NCI-H1436 (cell line): Measurements from ENCODE around the gene LPAR1.

ENCODE experiments used
- DNase-seq: peaks from one replicate; lab custom pipeline; 2025; lab: John Stamatoyannopoulos, UW

LPAR1 gene

GRCh38 chr9:110918316-110919049 is 119.8 kb downstream of the LPAR1 start:
- no peak for DNase-seq

- DNase-seq = no peak
These were observed 121.9 kb downstream of the LPAR1 start for GRCh38 chr9:110916403-110916802.

GRCh38 chr9:110912419-110913291 is 125.6 kb downstream of the LPAR1 start:
- DNase-seq = no peak

DNA sequence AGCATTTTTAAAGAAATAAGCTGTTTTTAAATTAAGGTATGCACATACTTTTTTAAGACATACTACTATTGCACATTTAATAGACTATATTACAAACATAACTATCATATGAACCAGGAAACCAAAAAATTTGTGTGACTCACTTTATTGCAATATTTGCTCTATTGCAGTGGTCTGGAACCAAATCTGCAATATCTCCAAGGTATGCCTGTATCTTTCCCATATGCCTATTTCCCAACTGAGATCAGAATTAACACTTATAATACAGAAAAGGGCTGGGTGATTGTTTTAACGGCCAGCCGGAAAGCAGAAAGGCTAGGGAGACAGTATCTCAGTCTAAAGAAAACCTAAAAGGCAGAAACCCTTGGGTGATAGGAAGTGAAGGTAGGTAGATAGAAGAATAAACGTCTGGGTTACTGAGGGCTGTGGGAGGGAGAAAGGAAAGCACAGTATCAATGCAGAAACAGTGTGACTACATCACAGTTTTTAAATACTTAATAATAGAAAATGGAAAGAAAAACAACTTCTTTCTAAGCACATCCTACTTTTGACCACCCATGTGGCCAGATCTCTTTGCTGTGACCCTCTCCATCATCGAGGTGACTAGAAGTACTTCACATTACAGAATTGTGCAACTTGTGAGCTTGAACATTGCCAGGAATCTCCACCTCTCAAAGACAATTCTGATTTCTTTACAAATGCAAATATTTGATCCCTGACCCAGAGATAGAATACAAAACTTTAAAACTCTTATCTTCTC is 126.4 kb downstream of the LPAR1 start:
- no peak for DNase-seq

- no peak for DNase-seq
These were observed 129.4 kb downstream of the LPAR1 start for GRCh38 chr9:110908894-110909293.

GRCh38 chr9:110900917-110901316 is 137.4 kb downstream of the LPAR1 start:
- no peak for DNase-seq

GRCh38 chr9:110900456-110900855 is 137.8 kb downstream of the LPAR1 start:
- no peak for DNase-seq

GRCh38 chr9:110898866-110899265 is 139.4 kb downstream of the LPAR1 start:
- DNase-seq = no peak

DNA sequence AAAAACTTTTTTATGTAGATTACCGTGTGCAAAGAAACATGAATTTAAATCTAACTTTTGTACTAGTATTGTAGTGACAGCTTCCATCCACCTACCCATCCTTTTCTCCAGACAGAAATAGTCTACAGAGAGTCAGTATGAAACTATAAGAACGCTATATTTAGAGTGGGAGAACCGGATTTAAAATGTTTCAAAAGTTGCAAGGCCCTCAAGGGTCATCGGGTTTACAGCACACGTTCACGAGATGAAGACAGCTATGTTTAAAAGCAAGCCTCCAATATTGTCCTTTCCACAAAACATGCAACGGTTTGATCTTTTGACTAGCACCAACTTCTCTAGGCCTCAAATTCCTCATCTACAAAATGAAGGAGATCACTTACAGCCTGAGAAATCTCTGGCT is 139.9 kb downstream of the LPAR1 start:
- no peak for DNase-seq

GRCh38 chr9:110897943-110898342 is 140.3 kb downstream of the LPAR1 start:
- DNase-seq = no peak

GRCh38 chr9:110895147-110895905 is 142.9 kb downstream of the LPAR1 start:
- no peak for DNase-seq

- no peak for DNase-seq
These were observed 143.5 kb downstream of the LPAR1 start for GRCh38 chr9:110894731-110895130.

- DNase-seq = no peak
These were observed 145.6 kb downstream of the LPAR1 start for GRCh38 chr9:110892689-110893088.

- no peak for DNase-seq
These were observed 146.5 kb downstream of the LPAR1 start for GRCh38 chr9:110891760-110892159.

GRCh38 chr9:110890416-110890815 is 147.9 kb downstream of the LPAR1 start:
- no peak for DNase-seq

- DNase-seq = no peak
These were observed 151.0 kb downstream of the LPAR1 start for GRCh38 chr9:110887276-110887675.

DNA sequence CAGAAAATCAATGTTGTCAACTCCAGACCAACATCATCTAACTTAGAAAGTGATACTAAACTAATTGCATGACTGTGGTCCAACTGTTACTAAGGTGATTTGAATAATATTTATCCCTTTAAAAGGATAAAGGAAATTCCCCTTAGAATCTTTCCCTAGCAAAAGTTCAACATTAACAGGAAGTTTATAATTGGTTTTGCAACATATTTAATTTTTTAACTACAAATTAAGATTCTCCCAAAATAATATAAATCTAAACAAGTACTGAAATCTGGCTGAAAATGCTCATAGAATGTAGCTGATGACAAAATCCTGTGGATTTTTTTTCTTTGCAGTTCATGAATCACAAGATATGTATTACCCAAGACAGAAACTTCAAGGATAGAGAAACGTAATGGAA is 151.4 kb downstream of the LPAR1 start:
- no peak for DNase-seq

GRCh38 chr9:110880189-110880588 is 158.1 kb downstream of the LPAR1 start:
- no peak for DNase-seq

DNA sequence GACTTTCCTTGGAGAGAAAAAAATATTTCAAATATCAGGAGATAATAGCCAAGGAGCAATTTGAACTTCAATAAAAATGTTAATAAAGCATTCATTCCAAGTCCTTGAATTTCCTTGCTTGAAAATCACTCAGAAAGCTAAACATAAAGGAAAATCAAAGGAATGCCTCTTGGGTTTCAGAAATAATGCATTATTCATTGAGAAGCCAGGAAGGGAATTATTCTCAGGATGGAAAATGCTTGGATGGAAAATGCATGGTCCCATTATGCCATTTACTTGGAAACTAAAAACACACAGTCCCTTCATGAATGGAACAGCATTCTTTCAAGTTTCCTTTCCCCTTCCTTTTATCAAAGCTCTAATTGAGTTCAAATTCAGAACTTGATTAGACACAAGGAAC is 160.9 kb downstream of the LPAR1 start:
- DNase-seq = no peak

- DNase-seq = no peak
These were observed 161.3 kb downstream of the LPAR1 start for GRCh38 chr9:110876929-110877328.

DNA sequence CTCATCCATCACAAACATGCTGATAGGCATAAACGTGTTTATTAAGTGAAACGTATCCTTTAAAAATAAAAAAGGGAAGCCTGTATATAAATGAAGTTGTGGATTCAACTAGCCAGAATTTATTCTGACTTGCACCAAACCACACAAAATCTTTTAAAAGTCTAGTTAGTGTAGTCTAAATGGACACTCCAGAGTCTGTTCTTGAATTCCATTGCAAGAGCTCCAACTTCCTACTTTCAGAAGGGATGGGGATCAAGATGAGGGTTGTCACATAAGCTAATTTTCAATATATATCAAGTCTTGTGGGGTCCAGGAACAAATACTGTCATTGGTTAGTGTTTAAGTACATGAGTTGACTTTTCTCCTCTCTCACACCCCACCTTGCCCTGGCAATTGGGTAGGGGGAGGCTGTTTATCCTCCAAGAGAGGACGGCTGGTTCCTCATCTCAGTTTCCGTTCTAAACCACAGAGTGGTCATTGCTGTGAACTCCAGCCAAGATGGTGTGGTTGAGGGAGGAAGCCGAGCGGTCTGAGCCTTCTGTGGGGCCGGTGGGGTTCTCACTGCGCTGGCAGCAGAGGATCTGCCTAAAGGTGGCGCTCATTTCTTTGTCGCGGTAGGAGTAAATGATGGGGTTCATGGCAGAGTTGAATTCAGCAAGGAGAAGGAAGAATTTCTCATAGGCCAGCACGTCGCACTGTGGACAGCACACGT is 163.2 kb downstream of the LPAR1 start:
- no peak for DNase-seq
